NOMO-1 (cell line): Measurements from ENCODE around the gene ARHGAP10.

ENCODE experiments used
- DNase-seq, 2 experiments: peaks; one replicate each; lab custom pipeline; 2025; ENCODE audit not compliant: unreplicated experiment in 2 of 2; lab: John Stamatoyannopoulos, UW

ARHGAP10 gene

DNA sequence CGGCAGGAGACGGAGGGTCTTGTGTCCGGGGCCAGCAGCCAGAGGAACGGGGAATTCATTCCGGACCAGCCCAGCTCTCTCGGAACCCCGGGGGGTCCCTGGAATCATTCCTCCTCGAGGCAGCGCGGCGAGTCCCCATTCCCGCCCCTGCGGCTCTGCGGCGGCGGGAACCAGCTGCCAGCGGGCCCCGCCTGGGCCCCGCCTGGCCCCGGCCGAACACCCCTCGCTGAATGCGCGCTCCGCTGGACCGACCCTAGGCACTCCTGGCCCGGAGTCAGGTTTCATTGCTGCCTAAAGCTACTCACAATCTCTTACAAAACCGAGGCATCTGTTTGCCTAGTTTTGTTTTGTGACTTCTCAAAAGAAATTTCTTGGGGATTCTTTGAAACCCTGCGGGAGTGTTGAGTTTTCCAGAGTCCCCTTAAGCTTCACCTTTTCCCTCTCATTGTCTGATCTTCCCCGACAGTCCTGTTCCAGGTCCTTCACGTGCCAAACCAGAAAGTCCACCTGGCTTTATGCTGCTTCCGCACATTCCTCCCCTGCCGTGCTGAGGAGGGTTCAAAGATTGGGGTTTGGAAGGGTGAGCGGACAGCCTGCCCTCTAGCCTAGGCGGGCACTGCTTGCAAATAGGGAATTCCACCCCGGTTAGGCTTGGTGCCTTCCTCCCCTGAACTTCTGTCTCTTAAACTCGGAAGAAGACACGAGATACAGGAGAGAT lies 789 bp downstream of the ARHGAP10 start:
- no peak for DNase-seq

DNA sequence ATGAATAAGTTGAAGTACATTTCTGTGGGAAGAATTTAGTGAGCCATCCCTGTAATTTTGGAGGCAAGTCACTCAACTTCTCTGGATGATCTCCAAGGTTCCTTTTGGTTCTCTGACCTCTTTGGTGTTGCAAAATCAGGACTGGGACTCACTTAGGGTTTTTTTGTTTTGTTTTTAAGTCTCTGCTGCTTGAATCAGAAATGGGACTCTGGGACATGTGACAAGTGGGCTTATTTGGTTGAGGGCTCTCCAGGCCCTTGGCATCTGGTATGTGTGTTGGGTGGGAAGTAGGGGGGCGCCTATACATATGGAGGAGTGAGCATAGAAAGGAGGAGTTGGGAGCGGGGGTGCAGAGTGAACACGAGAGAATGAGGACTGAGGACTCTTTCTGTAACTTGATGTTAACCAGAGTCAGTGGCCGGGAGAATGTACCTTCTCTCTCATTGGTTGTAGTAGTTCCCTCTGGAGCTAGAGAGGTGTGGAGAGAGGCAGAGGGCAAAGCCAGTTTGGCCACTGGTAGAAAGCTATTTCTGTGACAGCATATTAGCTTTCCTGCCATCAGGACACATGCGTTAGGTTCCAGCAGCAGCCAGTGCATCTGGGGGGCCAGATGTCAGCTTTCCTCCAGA lies 1.9 kb downstream of the ARHGAP10 start:
- no peak for DNase-seq

DNA sequence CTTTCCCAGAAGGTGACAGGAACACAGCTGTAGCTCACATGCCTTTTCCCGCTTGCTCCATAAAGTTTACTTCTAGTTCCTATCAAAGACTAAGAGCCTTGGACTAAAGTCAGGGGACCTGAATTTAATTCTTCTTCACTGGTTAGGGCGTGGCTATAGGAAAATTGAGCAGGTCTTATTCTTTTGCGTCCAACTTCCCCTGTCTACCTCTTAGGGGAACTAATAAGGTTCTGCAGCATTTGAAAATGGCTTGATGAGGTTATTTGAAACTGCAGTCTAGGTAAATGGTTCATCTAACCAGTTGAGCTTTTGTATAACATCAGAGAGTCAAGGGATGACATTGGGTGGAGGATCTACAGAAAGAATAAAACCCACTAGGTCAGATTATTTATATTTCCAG lies 2.6 kb downstream of the ARHGAP10 start:
- no peak for DNase-seq

DNA sequence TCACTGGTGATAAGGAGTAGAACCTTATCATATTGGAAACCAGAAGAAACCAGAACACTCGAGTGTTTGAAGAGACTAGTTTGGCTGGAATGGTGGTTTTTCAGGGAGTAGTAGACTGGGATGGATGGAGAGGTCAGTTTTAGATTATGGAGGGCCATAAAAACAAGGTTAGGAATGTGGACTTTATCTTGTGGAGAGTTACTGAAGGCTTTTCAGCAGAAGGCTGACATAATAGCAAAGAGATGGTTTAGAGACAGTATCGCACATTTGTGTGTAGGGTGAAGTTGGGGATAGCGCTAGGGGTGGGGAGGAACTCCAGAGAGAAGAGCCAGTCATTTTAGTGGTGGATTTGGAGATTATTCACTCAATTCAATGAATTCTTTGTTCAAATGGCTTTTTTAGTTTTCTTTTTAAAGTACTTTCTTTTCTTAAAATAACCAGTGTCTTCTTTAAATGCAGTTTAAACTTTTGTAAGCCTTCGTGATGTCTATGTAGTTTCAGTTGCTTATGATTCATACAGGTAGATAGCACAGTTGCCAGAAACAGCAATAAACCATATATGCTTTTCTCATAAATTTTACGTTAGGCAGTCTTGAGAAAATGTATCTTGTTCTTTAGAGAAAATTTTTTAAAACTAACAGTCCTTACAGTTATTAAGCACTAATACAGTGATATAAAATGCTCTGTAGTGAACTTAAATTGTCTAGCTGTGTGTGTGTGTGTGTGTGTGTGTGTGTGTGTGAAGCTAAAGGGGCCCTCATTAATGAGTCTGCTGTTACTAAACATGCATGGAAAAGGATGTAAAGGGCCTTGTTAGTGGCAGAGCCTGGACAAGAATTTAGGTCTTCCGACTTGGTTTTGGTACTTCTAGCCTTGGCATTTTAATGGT lies 3.8 kb downstream of the ARHGAP10 start:
- DNase-seq: no peak

DNA sequence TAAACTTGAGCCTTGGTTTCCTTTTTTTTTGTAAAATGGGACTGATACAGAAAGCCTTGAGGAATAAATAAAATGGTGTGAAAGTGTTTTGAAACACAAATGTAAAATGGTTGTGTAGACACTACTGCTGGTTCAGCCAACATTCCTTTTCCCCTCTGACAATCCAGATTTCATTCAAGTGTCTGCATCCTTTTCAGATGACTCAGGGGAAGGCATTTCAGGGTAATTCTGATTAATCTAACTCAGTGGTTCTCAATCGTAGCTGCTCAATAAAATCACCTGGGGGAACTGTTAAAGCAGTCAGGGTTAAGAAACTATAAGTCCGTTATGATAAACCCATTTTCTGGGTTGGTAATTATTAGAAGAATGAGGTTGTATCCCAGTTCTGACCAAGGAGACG lies 4.6 kb downstream of the ARHGAP10 start:
- no peak for DNase-seq

DNA sequence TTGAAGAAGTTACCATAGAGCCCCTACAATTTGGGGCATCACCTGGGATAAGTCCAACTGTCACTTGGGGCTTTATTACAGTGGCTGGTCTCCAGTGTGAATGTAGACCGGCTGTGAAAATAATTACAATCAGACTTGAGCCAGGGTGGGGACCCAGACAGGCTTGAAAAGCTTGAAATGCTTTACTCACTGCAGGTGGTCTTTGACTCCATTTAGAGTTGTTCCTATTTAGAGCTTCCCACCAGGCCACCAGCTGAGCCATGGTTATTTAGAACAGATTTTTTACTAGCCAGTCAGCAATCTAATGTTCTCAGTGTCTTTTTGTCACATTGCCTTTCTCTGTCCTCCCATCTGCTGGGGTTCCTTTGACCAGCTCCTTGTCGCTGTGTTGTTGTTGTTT lies 5.7 kb downstream of the ARHGAP10 start:
- no peak for DNase-seq

DNA sequence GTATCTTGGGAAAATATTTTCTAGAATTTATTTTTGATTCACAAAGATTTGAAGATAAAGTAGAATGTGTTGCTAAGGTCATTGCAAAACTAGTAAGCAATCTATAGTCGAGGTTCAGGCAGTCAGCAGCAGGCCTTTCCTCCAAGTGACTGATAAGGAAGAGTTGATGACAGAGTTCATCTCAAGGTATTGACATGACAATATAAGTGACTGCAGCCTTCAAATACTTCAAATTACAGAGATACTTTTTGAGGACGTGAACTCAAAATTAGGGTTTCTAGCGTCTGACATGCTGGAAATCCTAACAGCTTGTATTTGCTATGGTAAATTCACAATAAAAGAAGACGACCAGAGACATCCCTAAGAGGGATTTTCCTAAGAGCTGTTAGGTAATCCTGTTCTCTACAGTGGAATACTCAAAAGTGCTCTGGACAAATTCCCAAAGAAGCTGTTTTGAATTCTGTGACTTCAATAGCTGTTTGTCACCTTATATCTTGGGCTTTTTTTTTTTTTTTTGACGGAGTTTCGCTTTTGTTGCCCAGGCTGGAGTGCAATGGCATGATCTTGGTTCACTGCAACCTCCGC lies 7.4 kb downstream of the ARHGAP10 start:
- DNase-seq: no peak

DNA sequence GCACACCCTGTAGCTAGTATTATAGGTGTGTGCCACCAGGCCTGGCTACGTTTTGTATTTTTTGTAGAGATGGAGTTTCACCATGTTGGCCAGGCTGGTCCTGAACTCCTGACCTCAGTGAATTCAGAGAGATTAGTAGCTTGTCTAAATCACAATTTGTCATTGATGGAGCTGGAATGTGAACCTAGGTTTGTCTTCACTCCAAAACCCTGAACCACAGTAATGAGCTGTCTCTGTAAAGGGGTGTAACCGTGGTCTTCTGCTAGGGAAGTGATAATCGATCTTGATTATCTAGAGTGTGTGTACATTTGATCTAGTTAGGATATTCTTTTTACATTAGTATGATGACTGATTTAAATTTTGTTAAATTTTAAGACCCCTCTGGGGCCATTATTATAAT lies 8.3 kb downstream of the ARHGAP10 start:
- no peak for DNase-seq

DNA sequence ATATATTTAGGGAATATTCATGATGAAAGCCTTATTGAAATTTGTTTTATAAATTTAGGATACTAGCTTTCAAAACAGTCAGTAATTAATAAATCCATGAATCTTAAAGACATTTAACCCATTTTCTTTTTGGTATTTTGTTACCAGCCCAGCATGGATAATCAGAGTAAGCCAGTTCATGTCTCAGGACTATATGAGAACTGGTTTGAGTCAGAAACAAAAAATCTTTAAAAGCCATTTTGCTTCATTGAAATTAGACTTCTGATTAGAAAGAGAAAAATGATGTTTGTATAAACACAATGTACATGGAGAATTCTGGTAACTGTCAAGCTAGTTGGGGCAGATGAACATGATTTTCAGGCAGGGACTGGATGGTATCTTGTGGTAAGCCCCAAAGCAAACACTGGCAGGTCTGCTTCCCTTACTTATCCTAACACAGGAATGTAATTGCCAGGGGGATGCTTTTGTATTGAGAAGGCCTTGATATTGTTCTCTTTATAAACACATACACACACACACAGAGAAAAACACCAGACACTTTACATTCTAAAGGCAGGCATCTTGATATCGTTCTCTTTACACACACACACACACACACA lies 9.4 kb downstream of the ARHGAP10 start:
- no peak for DNase-seq

DNA sequence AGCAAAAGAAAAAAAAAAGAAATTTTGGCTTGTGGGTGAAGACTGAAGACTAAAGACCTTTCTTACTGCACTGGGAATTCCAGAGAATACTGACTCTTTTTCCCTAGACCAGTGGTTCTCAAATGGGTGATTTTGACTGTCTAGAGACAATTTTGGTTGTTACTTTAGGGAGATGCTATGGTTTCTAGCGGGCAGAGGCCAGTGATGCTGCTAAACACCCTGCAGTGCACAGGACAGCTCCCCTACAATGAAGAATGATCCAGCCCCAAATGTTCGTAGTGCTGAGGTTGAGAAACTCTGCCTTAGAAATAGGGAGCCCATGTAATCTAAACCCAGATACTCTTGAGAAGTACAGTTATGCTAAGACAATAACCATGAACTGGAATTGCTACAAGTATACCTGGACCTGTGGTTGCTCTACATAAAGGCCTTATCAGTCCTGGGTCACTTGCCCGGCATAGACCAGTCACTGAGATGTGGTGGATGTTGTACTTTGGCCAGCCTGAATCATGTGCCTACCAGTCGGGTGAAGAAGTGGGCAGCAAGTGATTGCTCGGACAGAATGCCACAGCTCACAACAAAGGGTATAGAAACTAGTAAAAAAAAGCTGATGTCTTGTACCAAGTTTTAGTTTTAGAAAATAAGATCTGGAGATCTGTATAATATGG lies 16.0 kb downstream of the ARHGAP10 start:
- no peak for DNase-seq

DNA sequence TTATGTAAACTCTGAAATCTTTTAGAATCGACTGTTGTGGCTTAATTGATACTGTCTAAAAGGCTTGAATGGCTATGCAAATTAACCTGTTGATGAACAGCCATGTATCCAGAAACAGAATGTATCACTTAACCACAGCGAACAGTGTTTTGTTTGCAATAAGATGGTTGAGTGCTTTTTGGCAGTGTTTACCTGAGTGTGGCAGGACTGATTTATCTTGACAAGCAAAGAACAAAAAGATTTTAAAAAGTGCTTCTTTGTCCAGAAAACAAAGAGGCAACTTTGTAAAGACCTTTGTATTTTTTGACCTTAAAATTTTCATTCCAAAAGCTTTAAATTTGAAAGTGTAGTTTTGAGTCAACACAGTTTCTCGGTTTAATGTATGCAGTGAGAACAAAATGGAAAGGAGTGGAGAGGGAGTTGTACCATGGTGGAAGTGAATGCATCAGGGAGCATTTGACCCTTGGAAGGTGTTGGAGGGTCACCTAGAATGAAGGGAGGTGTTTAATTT lies 18.0 kb downstream of the ARHGAP10 start:
- DNase-seq: no peak

DNA sequence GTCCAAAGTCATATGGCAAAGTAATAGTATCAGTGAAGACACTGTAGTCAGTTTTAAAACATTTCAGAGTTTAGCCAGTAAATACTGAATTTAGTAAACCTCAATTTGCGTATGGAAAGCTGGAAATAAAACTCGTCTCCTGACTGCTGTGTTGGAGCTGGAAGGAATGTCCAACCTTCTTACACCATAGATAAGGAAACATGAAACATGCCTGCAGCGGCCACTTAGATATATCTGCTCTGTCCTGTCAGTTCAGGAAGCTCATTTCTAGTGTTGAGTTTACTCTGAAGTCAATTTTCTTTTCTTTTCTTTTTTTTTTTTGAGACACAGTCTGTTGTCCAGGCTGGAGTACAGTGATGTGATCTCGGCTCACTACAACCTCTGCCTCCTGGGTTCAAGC lies 21.2 kb downstream of the ARHGAP10 start:
- no peak for DNase-seq

DNA sequence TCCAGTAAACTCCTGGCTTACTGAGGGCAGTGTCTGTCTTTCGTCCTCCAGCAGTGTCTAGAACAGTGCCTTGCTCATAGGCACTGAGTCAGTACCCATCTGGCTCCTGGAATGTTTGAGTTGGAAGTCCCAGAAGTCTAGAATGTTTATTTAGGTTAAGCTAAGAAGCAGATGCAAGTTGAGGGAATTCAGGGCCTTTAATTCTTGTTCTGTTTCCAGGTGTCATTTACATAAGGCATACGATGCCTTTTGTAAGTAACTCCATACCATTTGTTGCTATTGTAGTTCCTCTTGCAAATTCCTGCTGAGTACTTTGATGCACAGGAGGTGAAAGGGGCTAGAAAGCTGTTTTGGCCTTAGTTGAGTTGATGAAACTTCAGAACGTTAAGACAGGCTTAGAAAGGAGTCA lies 22.2 kb downstream of the ARHGAP10 start:
- no peak for DNase-seq

DNA sequence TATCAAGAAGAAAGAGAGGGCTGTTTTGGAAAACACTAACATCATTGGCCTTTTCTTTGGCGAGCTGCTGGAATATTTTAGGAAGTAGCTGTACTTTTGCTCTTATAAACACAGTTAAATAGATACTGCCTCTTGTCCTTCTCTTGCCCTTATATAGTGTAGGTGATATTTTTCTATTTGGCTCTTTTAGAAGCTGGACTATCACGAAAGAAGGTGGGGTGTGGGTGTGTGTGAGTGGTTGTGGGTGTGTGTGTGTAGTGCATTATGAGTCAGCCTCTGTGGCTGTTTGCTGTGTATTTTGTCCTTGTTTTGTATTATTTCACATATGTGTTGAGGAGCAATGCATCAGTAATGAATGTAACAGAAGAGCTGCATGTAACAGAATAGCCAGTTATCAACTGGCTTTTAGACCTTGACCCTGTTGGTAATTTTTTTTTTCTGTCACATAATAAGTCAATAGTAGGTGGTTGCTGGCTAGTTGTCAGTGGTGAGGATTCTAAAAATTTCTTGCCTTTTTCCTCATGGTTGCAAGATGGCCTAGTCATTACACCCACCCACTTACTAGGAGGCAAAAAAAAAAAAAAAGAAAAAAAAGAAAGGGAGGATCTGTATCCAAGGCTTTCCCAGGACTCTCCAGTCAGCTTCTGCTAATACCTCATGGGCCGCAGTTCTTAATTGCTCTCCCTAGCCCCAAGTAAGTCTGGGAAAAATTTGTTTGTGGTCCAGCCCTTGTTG lies 23.8 kb downstream of the ARHGAP10 start:
- no peak for DNase-seq

DNA sequence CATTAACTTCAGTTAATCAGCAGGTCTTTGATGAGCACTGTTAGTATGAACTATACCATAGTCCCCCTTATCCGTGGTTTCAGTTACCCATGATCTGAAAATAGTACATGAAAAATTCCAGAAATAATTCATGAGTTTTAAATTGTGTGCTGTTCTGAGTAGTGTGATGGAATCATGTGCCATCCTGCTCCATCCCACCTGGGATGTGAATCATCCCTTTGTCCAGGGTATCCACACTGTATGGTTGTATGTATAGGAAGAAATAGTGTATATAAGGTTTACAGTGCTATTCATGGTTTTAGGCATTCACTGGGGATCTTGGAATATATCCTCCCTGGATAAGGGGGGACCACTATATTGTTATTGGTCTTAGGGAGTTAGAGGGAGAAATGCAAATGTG lies 24.5 kb downstream of the ARHGAP10 start:
- no peak for DNase-seq

DNA sequence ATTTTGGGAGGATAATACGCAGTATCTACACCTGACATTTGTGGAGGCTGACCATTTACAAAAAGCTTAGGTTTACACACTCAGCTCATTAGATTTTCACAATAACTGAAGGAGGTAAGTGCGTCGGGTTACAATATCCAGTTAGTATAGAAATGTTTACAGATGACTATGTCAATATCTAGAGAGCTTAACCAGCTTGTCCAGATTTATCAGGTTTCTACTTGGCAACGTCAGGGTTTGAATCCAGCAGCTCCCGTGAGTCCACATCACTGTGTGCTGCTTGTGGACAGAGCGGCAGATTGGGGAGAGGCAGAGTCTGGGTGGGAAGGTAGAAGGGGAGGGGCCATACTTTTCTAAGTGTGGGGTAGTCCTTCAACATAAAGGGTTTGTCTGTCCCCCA lies 28.3 kb downstream of the ARHGAP10 start:
- DNase-seq: no peak

DNA sequence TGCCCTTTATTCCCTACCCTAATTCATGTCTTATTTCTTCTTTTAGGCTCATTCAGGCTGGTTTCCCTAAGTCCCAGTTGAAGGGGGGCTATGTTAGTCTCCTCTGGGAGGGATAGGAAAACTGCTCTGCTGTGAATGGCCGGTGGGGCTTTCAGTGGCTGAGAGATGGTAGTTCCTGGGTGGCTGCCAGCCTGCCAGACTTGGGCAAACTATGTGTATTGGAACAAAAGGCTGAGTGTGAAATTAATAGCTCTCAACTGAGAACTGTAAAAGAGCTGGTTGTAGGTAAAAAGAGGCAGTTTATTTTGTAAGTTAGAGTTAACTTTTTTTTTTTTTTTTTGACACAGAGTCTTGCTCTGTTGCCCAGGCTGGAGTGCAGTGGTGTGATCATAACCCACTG lies 28.8 kb downstream of the ARHGAP10 start:
- no peak for DNase-seq

DNA sequence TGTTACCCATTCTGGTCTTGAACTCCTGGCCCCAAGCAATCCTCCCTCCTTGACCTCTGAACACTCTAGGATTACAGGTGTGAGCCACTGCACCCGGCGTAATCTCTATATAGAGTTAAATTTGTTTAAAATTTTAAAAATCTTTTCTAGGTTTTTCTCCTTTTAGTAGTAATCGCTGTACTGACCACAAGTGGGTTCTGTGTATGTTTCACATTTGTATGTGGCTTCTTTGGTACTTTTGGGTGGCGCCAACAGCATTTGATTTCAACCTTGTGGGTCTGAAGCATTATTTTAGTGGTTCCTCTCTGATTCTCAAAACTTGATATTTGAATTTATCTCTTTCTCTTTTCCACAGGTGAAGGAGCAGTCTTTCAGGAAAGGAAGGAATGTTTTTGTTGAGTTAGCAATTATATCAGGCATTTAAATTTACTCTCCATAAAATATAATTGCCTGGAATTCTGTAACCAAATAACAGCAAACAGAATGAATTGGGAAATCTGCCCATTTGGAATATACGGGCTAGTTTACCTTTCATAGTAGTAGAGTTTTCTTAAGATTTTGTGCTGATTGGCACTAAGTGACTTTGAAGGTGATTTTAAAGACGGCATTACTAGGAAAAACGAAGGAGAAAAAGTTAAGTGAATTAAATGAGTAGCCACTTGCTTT lies 29.5 kb downstream of the ARHGAP10 start:
- no peak for DNase-seq

DNA sequence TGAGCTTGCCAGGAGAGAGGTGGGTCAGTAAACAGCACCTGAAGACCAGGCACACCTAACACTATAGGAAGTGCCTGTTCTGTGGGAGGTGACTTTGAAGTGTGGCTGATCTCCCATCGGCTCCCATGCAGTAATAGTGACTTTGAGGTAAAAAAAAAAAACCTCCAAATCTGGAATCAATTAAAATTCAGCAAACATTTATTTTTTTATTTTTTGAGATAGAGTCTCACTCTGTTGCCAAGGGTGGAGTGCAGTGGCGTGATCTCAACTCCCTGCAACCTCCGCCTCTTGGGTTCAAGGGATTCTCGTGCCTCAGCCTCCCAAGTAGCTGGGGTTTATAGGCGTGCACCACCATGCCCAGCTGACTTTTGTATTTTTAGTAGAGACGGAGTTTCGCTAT lies 32.4 kb downstream of the ARHGAP10 start:
- no peak for DNase-seq
